HCT116 (cell line): ENCODE data around the gene TBX4.

Experiments
- ELF1 ChIP-seq: IDR thresholded peaks from 2 replicates; pipeline ENCODE4 v1.6.1; 2012; ENCODE audit warnings: low read depth, borderline replicate concordance
- EZH2phosphoT487 ChIP-seq: fragments of 200-600 bp; IDR thresholded peaks from 2 replicates; pipeline ENCODE4 v1.6.1; 2018; ENCODE audit warnings: antibody characterized with exemption, borderline replicate concordance
- JUND ChIP-seq: IDR thresholded peaks from 2 replicates; pipeline ENCODE4 v1.6.1; 2012
- POLR2A ChIP-seq: IDR thresholded peaks from 2 replicates; pipeline ENCODE4 v1.7.0; 2011; ENCODE audit warnings: borderline replicate concordance; ENCODE audit not compliant: insufficient read depth, insufficient read length; ENCODE audit errors: extremely low read depth
- POLR2AphosphoS5 ChIP-seq: IDR thresholded peaks from 2 replicates; pipeline ENCODE4 v1.6.1; 2011; ENCODE audit warnings: mild to moderate bottlenecking, low read depth, low read length, moderate library complexity
- RAD21 ChIP-seq: IDR thresholded peaks from 2 replicates; pipeline ENCODE4 v1.6.1; 2012; ENCODE audit warnings: low read depth, mild to moderate bottlenecking
- SIN3A ChIP-seq: IDR thresholded peaks from 2 replicates; pipeline ENCODE4 v1.6.1; 2012; ENCODE audit warnings: low read depth
- SRF ChIP-seq: IDR thresholded peaks from 2 replicates; pipeline ENCODE4 v1.6.1; 2012; ENCODE audit warnings: low read depth
- TF ChIP-seq, protein P1 (sequence below), 3 experiments: fragments of 200-600 bp in 1 of 3; sonication (generic) in 1 of 3; IDR thresholded peaks in 2 of 3; conservative IDR thresholded peaks in 1 of 3; 2 replicates each; pipeline ENCODE4 v1.5.1; 2012 to 2017; ENCODE audit warnings: low read depth in 2 of 3, low read length in 2 of 3, antibody characterized with exemption in 1 of 3, borderline replicate concordance in 1 of 3, control low read depth in 1 of 3, mild to moderate bottlenecking in 1 of 3, mixed read lengths in 1 of 3, mixed run types in 1 of 3, moderate library complexity in 1 of 3; ENCODE audit not compliant: insufficient read depth in 1 of 3
- TF ChIP-seq, protein P2 (sequence below): IDR thresholded peaks from 2 replicates; pipeline ENCODE4 v1.6.1; 2012; ENCODE audit warnings: low read depth

DNA sequence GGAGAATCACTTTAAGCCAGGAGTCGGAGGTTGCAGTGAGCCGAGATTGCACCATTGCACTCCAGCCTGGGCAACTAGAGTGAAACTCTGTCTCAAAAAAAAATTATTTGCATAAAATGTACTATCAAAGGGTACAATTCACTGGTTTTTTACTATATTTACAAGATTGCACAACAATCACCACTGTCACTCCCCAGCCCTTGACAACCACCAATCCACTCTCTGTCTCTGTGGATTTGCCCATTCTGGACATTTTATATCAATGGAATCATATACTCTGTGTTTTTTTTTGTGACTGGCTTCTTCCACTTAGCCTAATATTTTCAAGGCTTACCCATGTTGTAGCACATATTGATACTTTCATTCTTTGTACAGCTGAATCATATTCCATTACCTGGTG is 33.8 kb upstream of the TBX4 start:
- TF ChIP-seq, protein P1, sequence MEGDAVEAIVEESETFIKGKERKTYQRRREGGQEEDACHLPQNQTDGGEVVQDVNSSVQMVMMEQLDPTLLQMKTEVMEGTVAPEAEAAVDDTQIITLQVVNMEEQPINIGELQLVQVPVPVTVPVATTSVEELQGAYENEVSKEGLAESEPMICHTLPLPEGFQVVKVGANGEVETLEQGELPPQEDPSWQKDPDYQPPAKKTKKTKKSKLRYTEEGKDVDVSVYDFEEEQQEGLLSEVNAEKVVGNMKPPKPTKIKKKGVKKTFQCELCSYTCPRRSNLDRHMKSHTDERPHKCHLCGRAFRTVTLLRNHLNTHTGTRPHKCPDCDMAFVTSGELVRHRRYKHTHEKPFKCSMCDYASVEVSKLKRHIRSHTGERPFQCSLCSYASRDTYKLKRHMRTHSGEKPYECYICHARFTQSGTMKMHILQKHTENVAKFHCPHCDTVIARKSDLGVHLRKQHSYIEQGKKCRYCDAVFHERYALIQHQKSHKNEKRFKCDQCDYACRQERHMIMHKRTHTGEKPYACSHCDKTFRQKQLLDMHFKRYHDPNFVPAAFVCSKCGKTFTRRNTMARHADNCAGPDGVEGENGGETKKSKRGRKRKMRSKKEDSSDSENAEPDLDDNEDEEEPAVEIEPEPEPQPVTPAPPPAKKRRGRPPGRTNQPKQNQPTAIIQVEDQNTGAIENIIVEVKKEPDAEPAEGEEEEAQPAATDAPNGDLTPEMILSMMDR (IDR thresholded peaks at IDR 0.05 in 2 of 3, conservative IDR thresholded peaks at IDR 0.05 in 1 of 3; ENCODE audit: borderline replicate concordance in 1 of 3, insufficient read depth in 1 of 3, low read depth in 2 of 3, low read length in 2 of 3) = no peak
- TF ChIP-seq ELF1 (no peak), RAD21 (no peak), SRF (no peak), POLR2AphosphoS5 (no peak), EZH2phosphoT487 (no peak), SIN3A (no peak), JUND (no peak), POLR2A (no peak)
- TF ChIP-seq, protein P2, sequence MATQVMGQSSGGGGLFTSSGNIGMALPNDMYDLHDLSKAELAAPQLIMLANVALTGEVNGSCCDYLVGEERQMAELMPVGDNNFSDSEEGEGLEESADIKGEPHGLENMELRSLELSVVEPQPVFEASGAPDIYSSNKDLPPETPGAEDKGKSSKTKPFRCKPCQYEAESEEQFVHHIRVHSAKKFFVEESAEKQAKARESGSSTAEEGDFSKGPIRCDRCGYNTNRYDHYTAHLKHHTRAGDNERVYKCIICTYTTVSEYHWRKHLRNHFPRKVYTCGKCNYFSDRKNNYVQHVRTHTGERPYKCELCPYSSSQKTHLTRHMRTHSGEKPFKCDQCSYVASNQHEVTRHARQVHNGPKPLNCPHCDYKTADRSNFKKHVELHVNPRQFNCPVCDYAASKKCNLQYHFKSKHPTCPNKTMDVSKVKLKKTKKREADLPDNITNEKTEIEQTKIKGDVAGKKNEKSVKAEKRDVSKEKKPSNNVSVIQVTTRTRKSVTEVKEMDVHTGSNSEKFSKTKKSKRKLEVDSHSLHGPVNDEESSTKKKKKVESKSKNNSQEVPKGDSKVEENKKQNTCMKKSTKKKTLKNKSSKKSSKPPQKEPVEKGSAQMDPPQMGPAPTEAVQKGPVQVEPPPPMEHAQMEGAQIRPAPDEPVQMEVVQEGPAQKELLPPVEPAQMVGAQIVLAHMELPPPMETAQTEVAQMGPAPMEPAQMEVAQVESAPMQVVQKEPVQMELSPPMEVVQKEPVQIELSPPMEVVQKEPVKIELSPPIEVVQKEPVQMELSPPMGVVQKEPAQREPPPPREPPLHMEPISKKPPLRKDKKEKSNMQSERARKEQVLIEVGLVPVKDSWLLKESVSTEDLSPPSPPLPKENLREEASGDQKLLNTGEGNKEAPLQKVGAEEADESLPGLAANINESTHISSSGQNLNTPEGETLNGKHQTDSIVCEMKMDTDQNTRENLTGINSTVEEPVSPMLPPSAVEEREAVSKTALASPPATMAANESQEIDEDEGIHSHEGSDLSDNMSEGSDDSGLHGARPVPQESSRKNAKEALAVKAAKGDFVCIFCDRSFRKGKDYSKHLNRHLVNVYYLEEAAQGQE = no peak
